Islet of Langerhans (tissue), 1 donor: ENCODE data around the gene KCNK7.

Source experiments
- FAIRE-seq: peaks from one replicate; lab custom pipeline; 2011; peaks lifted over from hg19 to GRCh38; lab: Jason Lieb, UNC

KCNK7 gene

DNA sequence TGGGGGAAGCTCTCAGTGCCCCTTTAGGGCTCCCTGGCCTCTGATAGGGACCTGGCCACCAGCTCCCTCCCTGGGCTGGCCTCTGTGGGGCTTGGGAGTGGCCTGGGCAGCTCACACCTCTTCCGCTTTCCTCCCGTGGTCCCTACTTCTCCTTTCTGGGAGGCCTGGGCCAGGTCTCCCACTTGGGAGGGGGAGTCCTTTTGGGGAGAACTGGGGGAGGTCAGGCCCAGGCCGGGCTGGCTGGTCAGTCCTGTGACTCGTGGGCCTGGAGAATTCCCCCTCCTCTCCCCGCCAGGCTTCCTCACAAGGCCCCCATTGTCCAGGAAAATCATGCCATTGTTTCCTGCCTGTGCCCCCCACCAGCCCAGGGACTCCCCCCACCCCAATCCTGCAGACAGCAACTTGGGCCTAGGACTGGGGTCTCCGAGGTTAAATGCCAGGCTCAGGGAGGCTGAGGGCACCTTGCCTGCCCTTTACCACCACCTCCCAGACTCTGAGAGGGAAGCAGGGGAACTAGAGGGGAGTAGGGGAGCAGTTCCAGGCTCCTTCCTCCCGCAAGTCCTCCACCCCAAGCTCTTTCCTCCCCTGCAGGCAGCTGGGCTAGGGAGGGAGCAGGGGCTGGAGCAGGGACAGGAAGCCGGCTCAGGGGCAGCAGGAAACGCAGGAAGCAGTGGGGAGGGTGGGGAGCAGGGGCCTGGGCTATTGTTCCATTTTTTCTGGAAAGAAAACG, 15.6 kb upstream of the KCNK7 start:
- FAIRE-seq: no peak

DNA sequence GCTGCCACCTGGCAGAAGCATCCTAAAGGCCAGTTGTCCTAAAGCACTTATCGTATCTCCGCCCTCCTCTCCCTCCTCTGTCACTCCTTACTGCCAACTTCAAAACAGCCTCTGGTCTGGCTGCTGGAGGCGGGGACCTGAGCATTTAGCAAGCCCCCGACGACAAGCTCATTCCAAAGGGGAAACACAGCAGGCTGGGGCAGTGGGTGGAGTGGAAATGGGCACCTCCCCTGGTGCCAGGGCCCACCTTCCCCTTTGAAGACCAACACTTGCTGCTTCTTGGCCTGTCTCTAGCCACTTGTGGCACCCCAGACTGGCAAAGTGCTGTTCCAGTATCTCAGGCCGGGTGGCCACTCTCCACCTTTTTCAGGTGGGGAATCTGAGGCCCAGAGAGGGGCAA, 14.8 kb upstream of the KCNK7 start:
- no peak for FAIRE-seq

DNA sequence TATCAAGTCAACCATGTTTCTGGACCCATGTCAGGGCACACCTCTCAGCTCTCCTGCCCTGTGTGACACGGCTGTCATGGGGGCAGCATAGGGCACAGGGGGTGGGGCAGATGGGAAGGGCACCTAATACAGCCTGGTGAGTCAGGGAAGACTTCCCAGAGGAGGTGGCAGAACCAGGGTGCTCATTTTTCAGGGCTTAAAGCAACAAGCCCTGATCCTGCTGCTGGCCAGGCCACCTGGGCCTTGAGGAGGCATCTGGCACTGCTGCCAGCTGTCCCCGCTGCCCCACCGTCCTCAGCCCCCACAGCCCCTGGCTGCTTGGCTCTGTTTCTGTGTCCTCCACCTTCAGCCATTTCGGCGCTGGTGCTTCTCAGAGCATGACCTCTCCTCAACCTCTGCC, 14.1 kb upstream of the KCNK7 start:
- FAIRE-seq: no peak

DNA sequence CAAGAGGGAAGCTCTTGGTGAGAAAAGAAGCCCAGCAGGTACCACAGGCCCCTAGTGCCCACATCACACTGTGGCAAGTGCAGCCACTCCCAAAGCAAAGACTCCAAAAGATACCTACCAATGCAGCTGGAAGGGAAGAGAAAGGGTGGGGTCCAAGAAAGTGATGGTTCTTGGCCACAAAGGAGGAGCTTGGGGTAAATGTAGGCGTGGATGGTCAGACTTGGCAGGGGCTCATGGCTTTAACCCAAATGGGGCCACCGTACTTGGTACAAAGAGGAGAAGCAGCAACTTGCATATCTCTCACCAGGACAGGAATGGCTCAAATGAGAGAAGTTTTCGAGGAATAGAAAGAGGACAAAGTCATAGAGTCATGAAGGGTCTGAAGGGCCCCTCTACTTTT, 13.6 kb upstream of the KCNK7 start:
- no peak for FAIRE-seq

DNA sequence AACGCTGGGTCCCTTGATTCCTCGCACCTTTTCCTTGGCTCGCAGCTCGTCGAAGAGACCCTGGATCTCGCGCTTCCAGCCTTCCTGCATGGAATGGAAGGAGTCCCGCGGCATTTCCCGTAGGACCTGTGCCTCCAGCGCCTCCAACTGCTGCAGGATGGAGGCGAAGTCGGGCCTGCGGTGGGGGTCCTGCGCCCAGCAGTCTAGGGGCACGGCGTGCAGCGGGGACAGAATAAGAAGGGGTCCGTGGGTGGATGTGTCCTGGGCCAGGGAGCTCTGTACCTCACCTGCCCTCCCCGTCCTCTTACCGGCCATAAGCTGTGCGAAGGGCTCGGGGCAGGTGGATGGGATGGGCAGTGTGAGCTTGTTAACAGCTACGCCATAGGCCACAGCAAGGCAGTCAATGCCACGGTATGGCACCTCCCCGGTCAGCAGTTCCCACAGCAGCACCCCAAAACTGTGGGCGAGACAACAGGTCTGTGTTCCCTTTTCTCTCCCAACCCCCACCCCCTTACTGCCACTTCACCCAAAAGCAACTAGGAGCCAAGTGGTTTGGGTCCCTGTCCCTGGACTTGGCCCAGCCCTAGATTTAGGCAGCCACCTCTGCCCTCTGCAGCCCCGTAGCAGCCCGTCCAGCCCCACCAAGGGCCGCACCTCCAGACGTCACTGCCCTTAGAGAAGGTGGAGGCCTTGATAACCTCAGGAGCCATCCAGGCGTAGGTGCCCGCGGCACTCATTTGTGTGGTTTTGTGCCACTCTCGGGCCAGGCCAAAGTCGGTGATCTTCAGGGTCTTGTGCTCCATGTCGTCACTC, 12.2 kb upstream of the KCNK7 start:
- no peak for FAIRE-seq

DNA sequence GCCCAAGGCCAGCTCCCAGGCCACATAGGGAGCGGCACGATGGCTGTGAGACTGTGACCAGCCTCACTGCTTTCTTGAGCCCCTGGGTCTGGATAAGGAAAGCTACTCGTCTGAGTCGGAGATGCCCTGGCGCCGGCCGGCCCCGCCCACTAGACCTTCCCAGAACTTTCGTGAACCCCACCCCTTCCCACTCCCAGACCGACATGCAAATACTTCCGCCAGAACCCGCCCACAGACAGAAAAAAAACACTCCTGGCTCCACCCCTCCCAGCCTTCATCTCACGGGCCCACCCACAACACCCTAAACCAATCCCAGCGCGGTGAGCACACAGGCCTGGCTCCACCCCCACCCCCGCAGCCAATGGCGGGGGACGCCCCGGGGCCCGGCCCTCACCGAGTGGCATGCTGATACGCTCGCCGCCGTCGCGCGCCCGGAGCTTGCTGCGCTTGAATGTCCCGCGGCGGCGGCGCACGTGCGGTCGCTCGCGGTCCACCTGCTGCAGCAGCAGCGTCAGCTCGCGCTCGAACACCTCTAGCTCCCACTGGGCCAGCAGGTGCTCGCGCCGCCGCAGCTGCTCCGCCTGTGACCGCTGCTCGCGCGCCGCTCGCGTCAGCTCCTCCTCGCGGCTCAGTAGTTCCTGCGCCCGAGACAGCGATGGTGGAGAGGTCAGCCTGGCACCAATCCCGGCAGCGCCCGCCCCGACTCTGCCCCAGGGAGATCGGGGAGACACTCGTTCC, 11.4 kb upstream of the KCNK7 start:
- no peak for FAIRE-seq

DNA sequence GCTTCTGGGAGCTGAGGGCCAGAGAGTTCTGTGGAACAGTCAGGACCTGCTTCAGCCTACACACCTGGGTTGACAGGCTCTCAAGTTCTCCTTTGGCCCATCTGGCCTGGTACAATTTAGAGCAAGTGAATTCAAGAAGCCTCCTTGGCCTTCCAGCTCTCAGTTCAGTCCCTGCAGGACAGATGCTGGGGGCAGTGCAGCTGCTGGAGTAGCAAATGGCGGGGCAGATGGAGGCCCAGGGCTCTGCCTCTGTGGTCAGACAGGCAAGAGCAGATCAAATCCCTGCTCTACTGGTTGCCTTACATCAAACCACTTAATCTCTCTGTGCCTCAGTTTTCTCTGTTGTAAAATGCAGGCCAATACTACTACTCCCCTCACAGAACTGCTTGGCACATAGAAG, 8.7 kb upstream of the KCNK7 start:
- FAIRE-seq: no peak

DNA sequence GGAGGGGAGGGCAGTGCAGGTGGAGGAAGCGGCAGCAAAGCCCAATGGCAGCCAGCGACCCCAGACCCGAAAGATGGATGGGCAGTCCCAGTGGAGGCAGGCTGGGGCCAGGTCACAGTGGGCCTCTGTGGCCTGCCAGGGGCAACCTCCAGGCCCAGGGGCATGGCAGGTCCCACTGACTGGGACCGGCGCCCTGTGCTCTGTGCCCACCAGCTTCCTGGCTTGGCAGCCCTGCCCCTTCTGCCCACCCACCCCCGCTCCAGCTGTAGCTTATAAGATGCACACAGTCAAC, 4.3 kb upstream of the KCNK7 start:
- no peak for FAIRE-seq

DNA sequence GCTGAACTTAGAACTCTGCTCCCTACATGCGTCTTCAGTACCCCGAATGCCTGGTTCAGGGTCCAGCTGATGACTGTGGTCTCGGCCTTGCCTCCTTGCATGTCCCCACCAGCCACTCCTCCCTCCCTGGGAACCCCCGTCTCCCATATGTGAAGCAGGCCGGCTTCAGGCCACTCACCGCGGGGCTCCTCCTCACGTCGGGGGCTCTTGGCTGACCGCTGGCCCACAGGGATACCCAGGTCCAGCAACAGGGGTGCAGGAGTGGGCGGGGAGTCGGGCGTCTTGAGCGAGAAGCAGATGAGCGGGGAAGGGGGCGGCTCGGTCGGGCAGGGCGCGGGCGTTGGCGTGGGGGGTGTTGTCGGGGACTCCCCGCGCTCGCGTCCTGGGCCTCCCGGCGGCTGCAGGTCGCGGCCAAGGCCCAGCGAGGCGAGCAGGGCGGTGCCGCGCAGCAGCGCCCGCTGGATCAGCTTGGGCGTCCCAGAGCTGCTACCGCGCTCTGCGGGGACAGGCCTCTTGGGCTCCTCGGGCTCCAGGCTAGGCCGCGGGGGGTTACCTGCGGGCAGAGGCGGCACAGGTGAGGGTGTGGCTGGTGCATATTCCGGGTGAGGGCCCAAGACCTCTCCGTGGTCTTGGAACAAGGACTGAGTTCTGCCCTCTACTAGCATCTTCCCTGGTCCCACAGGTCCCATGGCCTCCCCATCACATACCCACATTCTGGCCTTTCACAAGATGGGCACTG, 3.8 kb upstream of the KCNK7 start:
- FAIRE-seq: no peak

DNA sequence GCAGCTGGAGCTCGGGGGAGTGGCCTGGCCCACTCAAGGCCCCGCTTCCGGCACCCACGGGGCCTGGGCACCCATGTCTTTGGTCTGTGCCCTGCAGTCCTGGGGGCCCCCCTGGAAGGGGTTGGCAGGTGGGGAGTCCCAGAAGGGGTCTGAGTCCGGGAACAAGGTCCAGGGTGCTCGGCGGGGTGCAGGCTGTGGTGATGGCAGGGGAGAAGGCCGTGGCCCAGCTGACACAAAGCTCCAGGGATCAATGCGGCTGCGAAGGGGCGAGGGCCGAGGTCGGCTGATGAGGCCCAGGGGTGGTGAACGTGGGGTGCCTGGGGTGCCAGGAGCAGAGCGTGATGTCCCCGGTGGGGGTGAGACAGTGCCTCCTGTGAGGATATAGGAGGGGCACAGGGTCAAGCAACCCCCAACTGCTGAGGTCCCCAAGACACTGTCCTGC, 2.7 kb upstream of the KCNK7 start:
- no peak for FAIRE-seq

DNA sequence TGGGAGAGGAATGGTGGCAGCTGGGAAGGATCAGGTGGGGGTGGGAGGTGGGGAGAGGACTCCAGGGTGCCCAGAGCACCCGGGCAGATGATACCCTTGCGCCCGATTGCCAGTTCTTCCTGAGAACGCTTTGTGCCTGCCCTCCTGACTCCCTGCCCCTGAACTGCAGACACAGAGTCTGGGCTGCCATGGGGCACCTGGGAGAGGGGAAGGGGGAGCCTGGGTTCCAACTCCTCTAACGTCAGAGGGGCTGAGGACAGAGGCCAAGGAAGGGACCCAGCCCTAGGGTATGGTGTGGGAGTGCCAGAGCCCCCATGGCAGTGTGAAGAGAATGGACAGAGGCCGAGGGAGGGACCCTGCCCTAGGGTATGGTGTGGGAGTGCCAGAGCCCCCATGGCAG, 920 bp upstream of the KCNK7 start:
- no peak for FAIRE-seq

DNA sequence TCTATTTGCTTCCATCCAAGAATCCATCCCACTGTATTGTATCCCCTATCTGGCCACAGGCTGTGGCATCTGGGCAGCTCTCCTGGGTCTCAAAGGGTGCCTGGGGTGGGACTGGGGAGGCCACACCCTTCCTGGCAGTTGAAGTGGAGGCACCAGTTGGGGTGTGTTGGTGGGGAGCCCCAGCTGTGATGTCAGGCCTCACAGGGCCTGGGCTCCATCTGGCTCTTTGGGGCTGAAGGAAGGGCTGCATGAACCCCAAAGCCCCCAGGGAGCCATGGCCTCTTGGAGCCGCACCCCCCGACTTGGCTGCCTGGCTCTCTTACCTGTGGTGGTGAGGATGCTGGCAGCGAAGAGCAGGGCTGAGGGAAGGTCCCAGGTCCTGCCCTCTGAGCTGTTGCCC, 469 bp downstream of the KCNK7 start:
- no peak for FAIRE-seq

DNA sequence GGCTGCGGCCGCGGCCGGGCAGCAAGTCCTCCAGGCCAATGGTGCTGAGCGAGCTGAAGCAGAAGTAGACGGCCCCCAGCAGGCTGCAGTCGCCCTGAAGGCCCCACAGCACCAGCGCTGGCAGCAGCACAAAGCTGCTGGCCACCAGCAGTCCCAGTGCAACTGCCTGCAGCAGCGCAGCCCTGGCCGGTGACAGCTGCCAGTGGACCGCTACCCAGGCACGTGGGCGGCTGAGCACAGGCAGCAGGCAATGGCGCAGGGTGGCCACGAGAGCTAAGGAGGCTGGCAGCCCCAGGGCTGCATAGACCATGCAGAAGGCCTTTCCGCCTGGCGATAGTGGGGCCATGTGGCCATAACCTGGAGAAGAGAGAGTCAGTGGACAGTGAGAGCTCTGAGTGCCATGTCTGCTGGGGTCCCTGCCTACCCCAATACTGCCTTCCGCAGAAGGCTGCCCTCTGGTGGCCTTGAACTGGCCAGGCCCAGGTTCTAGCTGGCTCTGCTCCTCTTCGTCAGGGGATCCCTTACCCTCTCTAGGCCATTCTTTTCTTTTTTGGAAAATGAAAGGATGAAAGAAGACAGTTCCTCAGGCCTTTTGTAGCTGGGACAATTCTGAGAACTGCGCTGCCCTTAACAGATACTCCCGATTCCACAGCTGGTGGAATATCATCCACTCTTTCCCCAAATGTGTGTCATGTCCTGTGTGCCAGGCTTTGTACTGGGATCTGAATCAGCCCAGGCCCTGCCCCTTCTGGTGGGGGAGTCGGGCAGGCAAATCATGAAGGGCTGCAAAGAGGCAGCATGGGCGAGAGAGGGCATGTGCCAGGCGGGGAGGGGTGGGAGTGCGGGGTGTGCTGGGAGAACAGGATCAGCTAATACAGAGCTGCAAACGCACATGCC, 1.8 kb downstream of the KCNK7 start:
- no peak for FAIRE-seq

DNA sequence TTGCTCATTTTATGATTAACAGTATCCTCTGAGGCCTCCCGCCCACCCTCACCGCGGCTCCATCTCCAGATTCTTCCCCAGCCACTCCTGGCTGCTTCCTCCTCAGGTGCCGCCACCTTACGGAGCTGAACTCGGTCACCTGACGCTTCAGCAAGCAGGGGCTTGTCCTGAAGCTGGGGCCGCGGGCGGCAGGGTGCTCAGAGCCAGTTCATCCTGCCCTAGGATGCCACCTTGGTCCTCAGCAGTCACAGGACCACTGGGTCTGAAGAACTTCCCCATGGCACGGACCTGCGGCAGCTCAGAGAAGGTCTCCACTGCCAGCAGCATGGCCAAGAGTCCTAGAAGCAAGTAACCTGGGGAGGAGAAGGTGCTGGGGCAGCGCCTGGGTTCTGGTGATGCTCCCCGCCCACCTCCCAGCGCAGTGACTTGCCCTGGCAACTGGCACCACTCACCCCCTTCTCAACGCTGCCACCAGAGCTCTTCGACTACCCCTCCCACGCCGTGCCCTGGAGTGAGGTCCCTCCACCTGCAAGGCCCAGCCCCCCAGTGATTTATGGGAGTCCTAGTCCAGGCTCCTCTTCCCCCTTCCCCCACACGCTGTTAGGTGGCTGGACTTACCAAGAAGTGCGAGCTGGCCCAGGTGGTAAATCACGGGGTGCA, 2.6 kb downstream of the KCNK7 start:
- no peak for FAIRE-seq

DNA sequence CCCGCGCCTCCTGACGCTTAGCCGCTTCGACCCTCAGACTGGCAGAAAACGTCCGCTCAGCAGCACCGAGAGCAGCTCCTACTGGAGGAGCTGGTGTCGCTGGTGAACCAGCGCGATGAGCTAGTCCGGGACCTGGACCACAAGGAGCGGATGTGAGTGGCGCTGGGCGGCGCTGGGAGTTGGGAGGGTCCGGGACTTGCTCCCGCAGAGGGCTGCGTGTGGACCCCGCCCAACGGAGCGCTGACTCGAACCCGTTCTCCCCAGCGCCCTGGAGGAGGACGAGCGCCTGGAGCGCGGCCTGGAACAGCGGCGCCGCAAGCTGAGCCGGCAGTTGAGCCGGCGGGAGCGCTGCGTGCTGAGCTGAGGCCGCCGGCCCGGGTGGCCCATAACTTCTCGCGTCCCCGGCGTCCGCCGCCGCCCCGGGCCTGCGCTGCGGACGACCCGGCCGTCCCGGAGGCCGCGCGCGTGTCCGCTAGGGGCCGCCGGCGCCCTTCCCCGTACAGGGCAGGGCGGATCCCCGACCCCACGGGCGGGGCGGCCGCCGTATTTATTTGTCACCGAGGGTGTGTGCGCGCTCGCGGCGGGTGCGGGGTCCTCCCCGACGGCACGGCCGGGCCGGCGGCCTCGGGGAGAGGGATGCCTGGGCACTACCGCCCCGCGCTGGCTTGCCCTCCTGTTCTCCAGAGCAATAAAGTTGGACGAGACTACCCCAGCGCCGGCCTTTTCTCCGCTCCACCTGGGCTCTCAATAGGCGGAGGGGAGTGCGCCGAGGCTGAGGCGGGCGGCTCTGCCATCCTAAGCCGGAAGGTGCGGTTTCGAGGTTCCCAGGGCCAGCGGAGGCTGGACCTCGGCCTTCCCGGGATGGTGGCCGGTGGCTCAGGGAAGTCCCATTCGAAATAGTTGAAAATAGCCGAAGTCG, 3.4 kb downstream of the KCNK7 start:
- FAIRE-seq: no peak

DNA sequence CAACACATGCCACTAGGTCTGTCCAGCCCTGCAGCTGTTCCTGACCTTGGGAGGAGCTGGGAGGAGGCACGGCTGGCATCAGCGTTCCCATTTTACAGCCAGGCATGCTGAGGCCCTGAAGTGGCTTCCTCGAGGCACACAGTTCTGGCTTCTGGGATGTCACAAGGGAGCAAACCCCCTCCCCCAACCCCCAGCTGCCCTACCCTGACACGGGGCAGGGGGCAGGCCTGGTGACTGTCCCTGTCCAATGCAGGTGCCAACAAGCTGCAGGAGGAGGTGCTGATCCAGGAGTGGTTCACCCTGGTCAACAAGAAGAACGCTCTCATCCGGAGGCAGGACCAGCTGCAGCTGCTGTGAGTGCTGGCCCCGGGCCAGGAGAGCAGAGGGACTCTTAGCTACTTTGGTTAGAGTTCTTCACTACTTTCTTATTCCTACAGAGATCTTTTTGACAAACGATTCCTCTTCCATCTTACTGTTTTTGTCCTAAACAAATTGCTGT, 5.3 kb downstream of the KCNK7 start:
- no peak for FAIRE-seq

DNA sequence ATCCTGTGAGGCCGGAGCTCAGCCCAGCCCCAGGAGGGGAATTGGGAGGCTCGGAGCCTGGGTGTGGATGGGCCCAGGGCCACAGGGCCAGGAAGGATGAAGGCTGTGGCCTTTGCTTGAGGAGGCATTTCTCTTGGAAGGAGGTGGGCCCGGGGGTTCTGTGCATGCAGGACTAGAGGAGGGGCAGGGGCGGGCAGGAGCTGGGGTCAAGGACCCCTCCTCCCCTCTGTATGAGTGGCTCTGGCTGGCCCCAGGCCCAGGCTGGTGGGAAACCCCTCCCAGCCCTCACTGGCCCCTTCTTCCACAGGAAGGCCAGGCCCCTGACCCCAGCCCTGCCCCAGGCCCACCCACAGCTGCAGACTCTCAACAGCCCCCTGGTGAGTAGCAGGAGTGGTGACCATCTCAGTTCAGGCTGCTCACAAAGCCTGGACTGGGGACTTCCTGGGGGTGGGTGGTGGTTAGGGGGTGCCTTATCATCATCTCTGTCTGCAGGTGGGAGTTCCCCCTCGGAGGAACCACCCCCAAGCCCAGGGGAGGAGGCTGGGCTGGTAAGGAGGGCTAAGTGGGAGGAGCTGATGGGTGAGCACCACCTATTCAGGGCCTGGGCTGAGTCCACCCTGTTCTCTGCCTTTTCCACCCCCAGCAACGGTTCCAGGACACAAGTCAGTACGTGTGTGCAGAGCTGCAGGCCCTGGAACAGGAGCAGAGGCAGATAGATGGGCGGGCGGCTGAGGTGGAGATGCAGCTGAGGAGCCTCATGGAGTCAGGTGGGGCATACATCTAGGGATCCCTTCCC, 6.0 kb downstream of the KCNK7 start:
- FAIRE-seq: no peak

DNA sequence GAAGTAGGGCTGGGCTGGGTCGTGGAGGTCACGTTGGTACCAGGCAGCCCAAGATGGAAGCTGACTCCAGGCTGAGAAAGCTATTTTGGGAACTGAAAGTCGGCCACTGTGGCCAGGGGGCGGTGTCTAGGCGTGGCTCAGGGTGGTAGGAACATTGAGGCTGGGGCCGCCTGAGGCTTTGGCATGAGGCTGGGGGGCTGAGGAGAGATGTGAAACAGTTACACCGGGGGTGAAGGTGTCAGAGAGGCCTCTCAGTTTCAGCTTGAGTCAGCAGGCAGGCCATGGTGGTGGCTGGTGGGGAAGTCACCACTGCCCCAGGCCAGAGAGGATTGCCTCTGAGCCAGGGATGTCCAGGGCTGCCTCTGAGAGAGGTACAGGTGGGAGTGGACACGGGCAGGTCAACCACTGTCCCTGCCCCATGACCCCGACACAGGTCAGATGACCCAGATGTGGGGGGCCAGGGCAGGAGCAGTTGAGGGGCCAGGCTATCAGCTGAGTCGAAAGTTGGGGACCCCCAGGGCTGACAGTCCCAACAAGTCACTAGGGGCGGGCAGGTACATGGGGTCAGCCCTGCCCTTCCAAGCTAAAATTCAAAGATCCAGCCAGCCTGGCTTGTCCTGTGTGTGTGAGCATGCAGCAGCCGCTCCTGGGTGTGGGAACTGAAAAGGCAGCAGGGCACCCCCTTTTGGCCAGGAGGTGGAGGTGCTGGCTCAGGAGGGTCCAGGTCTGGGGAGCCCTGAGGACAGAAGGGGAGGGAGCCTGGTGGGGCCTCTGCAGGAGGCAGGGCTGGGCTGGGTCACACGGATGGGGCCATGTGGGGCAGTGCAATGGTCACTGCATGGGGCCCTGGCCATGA, 7.2 kb downstream of the KCNK7 start:
- FAIRE-seq: no peak
